Measurements from ENCODE around the gene TMEM63B. TPM values are rescaled to one million over a fixed set of nuclear protein-coding genes. Genes with fewer than 3 reads are reported as not detected.

The TMEM63B gene
- total and polyA plus RNA-seq, 2 of the 8 experiments (the other 6 are each of a cell fraction or from before 2014, with no cell fraction given): 61.1 to 96.8 TPM

- DNase-seq (ENCODE audit: low read depth in 1 of 2, low spot score in 2 of 2): no peak
- Histone ChIP-seq H3K4me2 (ENCODE audit: insufficient read depth in 1 of 2, low read depth in 2 of 2, low read length in 2 of 2) (peak overlapping the region; percentile 3 to 24; a peak in 2 of 4 replicates), H4K20me1 (replicated peaks in 1 of 2; ENCODE audit: control insufficient read depth in 1 of 2, insufficient read depth in 2 of 2, low read length in 2 of 2) (peaks cover 10 to 18% of the 10 kb centered on the region in 2 experiments), H3K23ac (ENCODE audit: insufficient read length) (no peak overlapping the region), H3K79me1 (ENCODE audit: low read depth, low read length) (peaks cover 7% of the 10 kb centered on the region), H3K36me3 (ENCODE audit: control insufficient read depth in 2 of 4, insufficient read depth in 4 of 4, low read length in 3 of 4) (peaks cover 0 to 5% (median 3%) of the 10 kb centered on the region in 4 experiments; a peak in 4 of 8 replicates), H3K4me3 (ENCODE audit: extremely low read depth in 1 of 4, insufficient read depth in 2 of 4, low read depth in 3 of 4, low read length in 4 of 4) (peak overlapping the region in 1 of 4 experiments; percentile 30; a peak in 1 of 8 replicates), H2BK20ac (ENCODE audit: low read length) (no peak overlapping the region), H3K14ac (ENCODE audit: insufficient read length) (no peak overlapping the region), H4K91ac (replicated peaks; ENCODE audit: insufficient read length, low read length) (no peak overlapping the region), H3K9ac (replicated peaks in 1 of 4; ENCODE audit: extremely low read depth in 1 of 4, low read depth in 3 of 4, low read length in 3 of 4) (no peak overlapping the region), H2BK120ac (replicated peaks; ENCODE audit: low read depth, low read length) (no peak overlapping the region), H3K56ac (replicated peaks; ENCODE audit: insufficient read length, low read depth, low read length) (no peak overlapping the region), H3K23me2 (ENCODE audit: low read depth, low read length) (peaks cover 3% of the 10 kb centered on the region; the same call in 1 of the 2 replicates), H2BK15ac (ENCODE audit: low read length) (no peak overlapping the region), H3K4me1 (replicated peaks in 1 of 4; ENCODE audit: control insufficient read depth in 3 of 4, insufficient read depth in 4 of 4, low read length in 3 of 4) (peaks cover 8 to 20% (median 15%) of the 10 kb centered on the region in 4 experiments), H3K18ac (ENCODE audit: extremely low read depth, low read length) (no peak overlapping the region), H4K5ac (ENCODE audit: insufficient read length, low read depth, low read length) (no peak overlapping the region), H2BK5ac (ENCODE audit: low read depth, low read length) (no peak overlapping the region), H2AFZ (ENCODE audit: low read length) (no peak overlapping the region), H3K79me2 (ENCODE audit: control insufficient read depth in 1 of 2, insufficient read depth in 2 of 2, low read length in 2 of 2) (peaks cover 0 to 16% of the 10 kb centered on the region in 2 experiments; a peak in 3 of 4 replicates), H2BK12ac (ENCODE audit: low read depth, low read length) (no peak overlapping the region), H3K9me3 (ENCODE audit: insufficient read depth in 2 of 2, low read depth in 1 of 2, low read length in 1 of 2) (no peaks in the 10 kb centered on the region), H3K27me3 (replicated peaks in 1 of 4; ENCODE audit: control insufficient read depth in 3 of 4, extremely low read depth in 1 of 4, insufficient read depth in 3 of 4, low read length in 3 of 4) (no peaks in the 10 kb centered on the region), H2AK5ac (ENCODE audit: low read depth, low read length) (no peak overlapping the region), H3K4ac (replicated peaks; ENCODE audit: insufficient read length, low read depth, low read length) (no peak overlapping the region), H3K27ac (ENCODE audit: low read depth, low read length) (no peak overlapping the region), H4K8ac (ENCODE audit: extremely low read depth, insufficient read depth, low read length) (peak overlapping the region; percentile 88)
- WGBS, 2 experiments (ENCODE audit: extremely low coverage in 1 of 2, insufficient coverage in 1 of 2, insufficient read length in 1 of 2, insufficient replicate concordance in 2 of 2, low coverage in 1 of 2, low lambda C conversion rate in 2 of 2, missing lambda C conversion rate in 1 of 2): 72% methylated on average over 9 of the region's 9 CpGs; no CpG with 5 or more reads in 1 of the 2 experiments
- 0 out of 4 replicates have a peak, but pooled peaks of 1 of the 3 experiments have one; percentile 10 for TF ChIP-seq CTCF (IDR thresholded peaks at IDR 0.05; ENCODE audit: control extremely low read depth in 1 of 3, insufficient read depth in 1 of 3, low read depth in 1 of 3, low read length in 3 of 3)
- peak; percentile 65; the same call in 1 of the 2 replicates for TF ChIP-seq SIX5 (IDR thresholded peaks at IDR 0.05; ENCODE audit: low read depth, low read length)
- 0 out of 4 replicates have a peak, but pooled peaks of 1 of the 2 experiments have one; percentile 12 for TF ChIP-seq RAD21 (IDR thresholded peaks at IDR 0.05 in 1 of 2, conservative IDR thresholded peaks at IDR 0.05 in 1 of 2; ENCODE audit: low read depth in 2 of 2, low read length in 2 of 2)
- TF ChIP-seq NRF1 (IDR thresholded peaks at IDR 0.05; ENCODE audit: low read depth, low read length): no peak
- ChIA-PET POLR2A (ENCODE audit: partially characterized antibody) (interaction anchor here (0.7 to 2.0 kb wide), 11 partner anchors 9 to 179 kb away, joined by 3 to 6 read pairs (median 5); partner anchors contain the start of gene AARS2), CTCF (ENCODE audit: partially characterized antibody) (interaction anchor here (0.8 to 11.1 kb wide), 21 partner anchors 9 to 172 kb away, joined by 3 to 128 read pairs (median 5); partner anchors contain the start of genes CAPN11 and SLC29A1)
- peak; percentile 19 for FAIRE-seq
These were observed 5.9 kb downstream of the TMEM63B start for GRCh38 chr6:44133003-44133931.

Data from H1 (cell line).